Omental fat pad (tissue), 4 donors: Measurements from ENCODE around the gene CALML5. TPM values are rescaled to one million over a fixed set of nuclear protein-coding genes. Genes with fewer than 3 reads are reported as not detected.

ENCODE experiments used
- ATAC-seq: fragments of 150-250 bp; one replicate; pipeline ENCODE4 v1.9.1; 2016; ENCODE audit warnings: mild to moderate bottlenecking, moderate library complexity; ENCODE audit not compliant: low FRiP score
- DNase-seq: peaks from one replicate; pipeline ENCODE4 v3.0.0-alpha.2; 2019; ENCODE audit warnings: low spot score
- CTCF ChIP-seq, 3 donors: fragments of 450-650 bp; IDR thresholded peaks; one replicate each; pipeline ENCODE4 v1.5.1; 2016 to 2017; ENCODE audit warnings: antibody characterized with exemption in 3 of 3, mild to moderate bottlenecking in 3 of 3, moderate library complexity in 2 of 3
- total RNA-seq, 4 donors: library from RNA; depleted of rRNA; stranded (reverse); fragments of >200 nt; gene quantifications; one replicate each; pipeline ENCODE4 v1.1.0, GENCODE V29; 2016

The CALML5 gene
- total RNA-seq, 4 donors from 2014 or later, result not detected

DNA sequence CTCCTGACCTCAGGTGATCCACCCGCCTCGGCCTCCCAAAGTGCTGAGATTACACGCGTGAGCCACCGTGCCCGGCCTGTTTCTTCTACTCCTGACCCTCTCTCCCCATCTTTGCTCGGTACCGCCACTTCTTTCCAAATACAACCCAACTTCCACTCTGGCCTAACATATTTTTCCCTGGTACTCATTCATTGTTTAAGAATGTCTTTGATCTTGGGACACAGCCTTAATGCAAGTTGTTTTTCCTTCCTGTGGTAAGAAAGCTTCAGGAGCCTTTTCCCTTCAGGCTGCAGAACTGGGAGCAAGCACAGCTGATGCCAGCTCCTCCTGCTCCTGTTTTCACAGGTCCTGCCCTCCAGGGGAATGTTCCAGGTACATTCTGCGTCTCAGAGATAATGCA lies 39.1 kb upstream of the CALML5 start:
- TF ChIP-seq CTCF (IDR thresholded peaks at IDR 0.05), result no peak
- no peak for DNase-seq
- ATAC-seq, result no peak

GRCh38 chr10:5537684-5538083 lies 38.3 kb upstream of the CALML5 start:
- ATAC-seq, result no peak
- no peak for TF ChIP-seq CTCF (IDR thresholded peaks at IDR 0.05)
- no peak for DNase-seq

DNA sequence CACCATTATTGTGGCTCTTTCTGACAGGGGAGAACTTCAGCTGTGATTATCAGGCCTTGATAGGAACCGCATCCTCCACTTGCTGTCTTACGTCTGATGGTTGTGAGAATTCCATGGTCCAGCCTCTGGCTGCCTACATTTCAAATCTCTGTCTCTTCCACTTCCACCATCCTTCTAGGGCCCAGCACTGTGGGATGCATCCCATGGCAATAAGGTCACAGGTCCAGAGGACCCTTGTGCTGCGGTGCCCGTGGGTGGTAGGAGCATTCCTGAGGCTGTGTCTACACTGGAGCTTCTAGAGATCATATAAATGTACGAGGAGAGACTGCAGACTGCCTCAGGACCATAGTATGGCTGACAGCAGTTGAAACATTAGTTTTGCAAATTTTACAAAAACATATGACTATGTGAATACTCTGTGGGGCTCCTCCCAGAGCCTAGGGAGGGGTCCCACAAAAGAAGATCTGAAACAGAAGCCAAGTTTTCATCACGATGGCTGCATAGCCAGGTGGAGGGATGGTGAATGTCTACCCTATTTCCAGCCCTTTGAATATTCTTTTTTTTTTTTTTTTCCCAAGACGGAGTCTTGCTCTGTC lies 37.2 kb upstream of the CALML5 start:
- DNase-seq (no peak), ATAC-seq (no peak)
- TF ChIP-seq CTCF (IDR thresholded peaks at IDR 0.05), result no peak

DNA sequence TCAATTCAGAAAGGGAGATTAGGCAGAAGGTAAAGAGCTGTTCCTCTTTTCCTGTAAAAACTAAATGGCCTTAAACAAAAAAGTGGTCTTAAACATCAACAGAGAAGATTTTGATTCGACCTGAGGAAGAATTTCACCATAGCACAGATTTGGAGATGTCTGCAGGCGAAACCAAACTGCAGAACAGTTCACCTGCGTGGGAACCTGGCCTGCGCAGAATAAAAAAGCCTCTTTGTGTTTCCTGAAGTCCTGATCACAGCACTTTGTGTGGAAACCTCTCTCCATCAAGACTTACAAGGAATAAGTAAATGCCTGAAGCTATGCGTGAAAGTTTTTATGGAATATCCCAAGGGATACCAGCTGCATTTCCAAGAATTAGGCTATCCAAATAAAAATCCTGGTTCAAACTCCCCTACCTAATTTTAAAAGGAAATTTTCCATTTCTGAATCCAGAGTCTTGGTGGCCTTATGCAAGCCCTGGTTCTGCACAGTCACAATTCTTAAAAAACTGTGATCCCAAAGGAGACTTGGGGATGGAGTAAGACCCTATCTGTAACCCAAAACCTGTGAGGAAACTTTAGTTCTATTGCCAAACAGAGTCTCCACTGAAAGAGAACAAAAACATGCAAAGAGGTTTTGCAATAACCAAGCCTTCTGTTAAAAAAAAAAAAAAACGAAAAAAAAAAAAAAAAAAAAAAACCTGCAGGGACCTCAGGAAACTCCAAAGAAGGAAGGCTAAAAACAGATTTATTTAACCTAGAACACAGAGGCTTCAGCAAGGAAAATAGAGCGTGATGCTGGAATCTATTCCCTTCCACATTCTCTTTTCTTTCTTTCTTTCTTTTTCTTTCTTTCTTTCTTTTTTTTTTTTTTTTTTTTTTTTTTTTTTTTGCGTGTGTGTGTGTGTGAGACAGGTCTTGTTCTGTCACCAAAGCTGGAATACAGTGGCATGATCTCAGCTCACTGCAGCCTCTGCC lies 35.8 kb upstream of the CALML5 start:
- ATAC-seq, result peak; percentile 72

DNA sequence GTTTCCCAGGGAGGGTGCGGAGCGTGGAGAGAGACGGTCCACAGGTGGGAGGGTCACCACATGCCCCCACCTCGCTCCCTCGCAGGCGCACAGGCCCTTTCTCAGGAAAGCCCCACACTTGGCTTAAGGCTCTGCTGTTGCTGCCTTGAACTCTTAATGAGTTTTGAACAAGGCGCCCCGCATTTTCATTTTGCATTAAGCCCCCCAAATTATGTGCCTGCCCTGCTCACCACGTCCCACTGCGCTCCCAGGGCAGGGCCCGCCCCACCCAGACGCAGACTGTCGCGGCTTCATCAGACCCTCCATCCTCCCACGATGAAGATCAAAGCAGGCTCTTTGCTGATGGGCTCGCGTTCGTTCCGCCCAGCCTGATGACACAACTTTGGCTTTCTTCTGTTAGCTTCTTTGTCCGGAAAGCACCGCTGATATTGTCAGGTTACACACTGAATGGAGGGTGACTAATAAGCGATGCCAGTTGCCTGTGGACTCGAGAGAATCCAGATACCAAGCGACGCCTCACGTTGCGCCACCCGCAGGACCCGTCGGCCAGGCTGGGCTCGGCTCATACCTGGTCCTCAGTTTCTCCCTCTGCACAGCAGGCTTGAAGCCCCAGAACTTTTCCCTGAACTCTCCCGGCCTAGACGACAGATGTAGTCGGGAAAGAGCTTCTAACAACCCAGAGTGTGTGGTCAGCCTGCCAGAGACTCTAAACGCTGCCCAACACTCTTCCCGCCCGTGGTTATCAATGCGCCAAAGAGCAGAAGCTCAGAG lies 34.9 kb upstream of the CALML5 start:
- ATAC-seq (no peak), DNase-seq (no peak)
- TF ChIP-seq CTCF (IDR thresholded peaks at IDR 0.05), result no peak

More for the DNA sequence above, 35.8 kb upstream of the CALML5 start:
- no peak for TF ChIP-seq CTCF (IDR thresholded peaks at IDR 0.05)
- DNase-seq, result no peak

GRCh38 chr10:5533098-5533731 lies 33.8 kb upstream of the CALML5 start:
- ATAC-seq (no peak), DNase-seq (no peak)
- no peak for TF ChIP-seq CTCF (IDR thresholded peaks at IDR 0.05)
